ENCODE data around the gene CDYL.

DNA sequence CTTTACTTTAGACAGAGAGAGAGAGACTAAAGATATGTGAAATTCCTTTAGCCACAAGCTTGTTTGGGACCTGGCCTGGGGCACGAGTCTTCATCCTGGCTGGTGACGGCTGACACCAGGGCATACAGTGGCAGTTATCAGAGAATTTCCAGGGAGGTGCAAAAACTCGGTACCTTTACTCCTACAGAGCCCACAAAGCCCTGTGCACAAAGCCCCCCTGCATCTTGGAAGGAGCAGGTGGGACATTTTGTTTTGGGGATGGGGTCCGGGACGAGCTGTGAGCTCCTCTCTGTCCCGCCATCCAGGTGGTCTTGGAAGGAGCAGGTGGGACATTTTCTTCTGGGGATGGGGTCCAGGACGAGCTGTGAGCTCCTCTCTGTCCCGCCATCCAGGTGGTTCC, 198.8 kb downstream of the CDYL start:
- TF ChIP-seq CTCF (IDR thresholded peaks at IDR 0.05; ENCODE audit: low read depth, low read length) (no peak), EZH2phosphoT487 (IDR thresholded peaks at IDR 0.05; ENCODE audit: low read depth) (no peak)

Data from OCI-LY3 (cell line).